ENCODE measurements around the gene NEK7. TPM values are rescaled to one million over a fixed set of nuclear protein-coding genes. Genes with fewer than 3 reads are reported as not detected.

Gene NEK7
- total and polyA plus RNA-seq, 9 of the 15 experiments (the other 6 are each of a cell fraction or from before 2014, with no cell fraction given), result 8.5 to 37.3 (median 27.7) TPM

DNA sequence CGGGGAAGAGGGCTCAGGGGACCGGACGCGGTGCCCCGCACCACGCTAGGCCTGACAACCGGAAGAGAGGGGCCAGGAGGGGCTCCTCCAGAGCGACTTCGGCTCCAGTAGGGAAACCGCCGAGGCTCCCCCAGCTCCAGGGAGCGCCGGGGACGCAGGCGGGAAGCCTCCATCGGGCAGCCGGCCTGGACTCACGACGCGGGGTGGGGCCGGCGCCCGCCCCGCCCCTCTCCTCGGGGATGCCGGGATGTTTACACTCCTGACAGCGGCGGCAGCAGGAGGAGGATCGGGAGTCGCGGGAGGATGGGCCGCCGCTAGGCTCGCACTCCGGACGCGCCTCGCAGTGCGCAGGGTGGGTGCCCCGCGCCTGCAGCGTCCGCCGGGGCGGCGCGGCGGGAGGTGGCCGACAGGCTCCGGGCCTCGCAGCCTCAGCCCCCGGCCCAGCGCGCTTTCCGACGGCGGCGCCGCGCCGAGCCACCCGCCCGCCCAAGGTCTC, at the start of gene NEK7 (continued):
- TF ChIP-seq, protein P1, sequence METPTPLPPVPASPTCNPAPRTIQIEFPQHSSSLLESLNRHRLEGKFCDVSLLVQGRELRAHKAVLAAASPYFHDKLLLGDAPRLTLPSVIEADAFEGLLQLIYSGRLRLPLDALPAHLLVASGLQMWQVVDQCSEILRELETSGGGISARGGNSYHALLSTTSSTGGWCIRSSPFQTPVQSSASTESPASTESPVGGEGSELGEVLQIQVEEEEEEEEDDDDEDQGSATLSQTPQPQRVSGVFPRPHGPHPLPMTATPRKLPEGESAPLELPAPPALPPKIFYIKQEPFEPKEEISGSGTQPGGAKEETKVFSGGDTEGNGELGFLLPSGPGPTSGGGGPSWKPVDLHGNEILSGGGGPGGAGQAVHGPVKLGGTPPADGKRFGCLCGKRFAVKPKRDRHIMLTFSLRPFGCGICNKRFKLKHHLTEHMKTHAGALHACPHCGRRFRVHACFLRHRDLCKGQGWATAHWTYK (CRISPR knock-in tag; IDR thresholded peaks at IDR 0.05), result peak; percentile 64; the same call in 1 of the 2 replicates
- TF ChIP-seq ZNF133 (CRISPR knock-in tag; IDR thresholded peaks at IDR 0.05) (no peak), CBX2 (IDR thresholded peaks at IDR 0.05; ENCODE audit: insufficient read depth, low read length, poor library complexity, severe bottlenecking) (no peak), L3MBTL2 (IDR thresholded peaks at IDR 0.05) (peak; percentile 42; the same call in 1 of the 2 replicates), PHF21A (IDR thresholded peaks at IDR 0.05; ENCODE audit: borderline replicate concordance, low read depth) (no peak), SRF (CRISPR knock-in tag; IDR thresholded peaks at IDR 0.05) (peak in 1 of 2 experiments; percentile 44; a peak in 1 of 4 replicates), PHF8 (IDR thresholded peaks at IDR 0.05; ENCODE audit: borderline replicate concordance, low read length) (peak; percentile 89), NFIC (IDR thresholded peaks at IDR 0.05) (no peak), ZNF644 (tag; IDR thresholded peaks at IDR 0.05; ENCODE audit: low read depth) (no peak), ZSCAN29 (IDR thresholded peaks at IDR 0.05) (no peak; the same call in 1 of the 2 replicates), ZNF140 (CRISPR knock-in tag; IDR thresholded peaks at IDR 0.05) (no peak), GABPB2 (CRISPR knock-in tag; conservative IDR thresholded peaks at IDR 0.05) (no peak), ZNF778 (CRISPR knock-in tag; IDR thresholded peaks at IDR 0.05) (no peak), ZFP30 (CRISPR knock-in tag; IDR thresholded peaks at IDR 0.05; ENCODE audit: borderline replicate concordance) (no peak), ZNF830 (CRISPR knock-in tag; IDR thresholded peaks at IDR 0.05) (no peak), ZBTB17 (CRISPR knock-in tag; IDR thresholded peaks at IDR 0.05) (no peak), TAF7 (tag; IDR thresholded peaks at IDR 0.05) (no peak), ZNF217 (CRISPR knock-in tag; IDR thresholded peaks at IDR 0.05) (no peak), ZFP1 (CRISPR knock-in tag; IDR thresholded peaks at IDR 0.05) (no peak), ZNF695 (CRISPR knock-in tag; IDR thresholded peaks at IDR 0.05) (no peak)
- TF ChIP-seq, protein P2, sequence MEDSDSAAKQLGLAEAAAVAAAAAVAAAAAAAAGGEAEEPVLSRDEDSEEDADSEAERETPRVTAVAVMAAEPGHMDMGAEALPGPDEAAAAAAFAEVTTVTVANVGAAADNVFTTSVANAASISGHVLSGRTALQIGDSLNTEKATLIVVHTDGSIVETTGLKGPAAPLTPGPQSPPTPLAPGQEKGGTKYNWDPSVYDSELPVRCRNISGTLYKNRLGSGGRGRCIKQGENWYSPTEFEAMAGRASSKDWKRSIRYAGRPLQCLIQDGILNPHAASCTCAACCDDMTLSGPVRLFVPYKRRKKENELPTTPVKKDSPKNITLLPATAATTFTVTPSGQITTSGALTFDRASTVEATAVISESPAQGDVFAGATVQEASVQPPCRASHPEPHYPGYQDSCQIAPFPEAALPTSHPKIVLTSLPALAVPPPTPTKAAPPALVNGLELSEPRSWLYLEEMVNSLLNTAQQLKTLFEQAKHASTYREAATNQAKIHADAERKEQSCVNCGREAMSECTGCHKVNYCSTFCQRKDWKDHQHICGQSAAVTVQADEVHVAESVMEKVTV (CRISPR knock-in tag; IDR thresholded peaks at IDR 0.05), result no peak
- TF ChIP-seq, protein P3, sequence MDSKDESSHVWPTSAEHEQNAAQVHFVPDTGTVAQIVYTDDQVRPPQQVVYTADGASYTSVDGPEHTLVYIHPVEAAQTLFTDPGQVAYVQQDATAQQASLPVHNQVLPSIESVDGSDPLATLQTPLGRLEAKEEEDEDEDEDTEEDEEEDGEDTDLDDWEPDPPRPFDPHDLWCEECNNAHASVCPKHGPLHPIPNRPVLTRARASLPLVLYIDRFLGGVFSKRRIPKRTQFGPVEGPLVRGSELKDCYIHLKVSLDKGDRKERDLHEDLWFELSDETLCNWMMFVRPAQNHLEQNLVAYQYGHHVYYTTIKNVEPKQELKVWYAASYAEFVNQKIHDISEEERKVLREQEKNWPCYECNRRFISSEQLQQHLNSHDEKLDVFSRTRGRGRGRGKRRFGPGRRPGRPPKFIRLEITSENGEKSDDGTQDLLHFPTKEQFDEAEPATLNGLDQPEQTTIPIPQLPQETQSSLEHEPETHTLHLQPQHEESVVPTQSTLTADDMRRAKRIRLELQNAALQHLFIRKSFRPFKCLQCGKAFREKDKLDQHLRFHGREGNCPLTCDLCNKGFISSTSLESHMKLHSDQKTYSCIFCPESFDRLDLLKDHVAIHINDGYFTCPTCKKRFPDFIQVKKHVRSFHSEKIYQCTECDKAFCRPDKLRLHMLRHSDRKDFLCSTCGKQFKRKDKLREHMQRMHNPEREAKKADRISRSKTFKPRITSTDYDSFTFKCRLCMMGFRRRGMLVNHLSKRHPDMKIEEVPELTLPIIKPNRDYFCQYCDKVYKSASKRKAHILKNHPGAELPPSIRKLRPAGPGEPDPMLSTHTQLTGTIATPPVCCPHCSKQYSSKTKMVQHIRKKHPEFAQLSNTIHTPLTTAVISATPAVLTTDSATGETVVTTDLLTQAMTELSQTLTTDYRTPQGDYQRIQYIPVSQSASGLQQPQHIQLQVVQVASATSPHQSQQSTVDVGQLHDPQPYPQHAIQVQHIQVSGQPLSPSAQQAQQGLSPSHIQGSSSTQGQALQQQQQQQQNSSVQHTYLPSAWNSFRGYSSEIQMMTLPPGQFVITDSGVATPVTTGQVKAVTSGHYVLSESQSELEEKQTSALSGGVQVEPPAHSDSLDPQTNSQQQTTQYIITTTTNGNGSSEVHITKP (IDR thresholded peaks at IDR 0.05; ENCODE audit: partially characterized antibody), result no peak
- TF ChIP-seq, protein P4, sequence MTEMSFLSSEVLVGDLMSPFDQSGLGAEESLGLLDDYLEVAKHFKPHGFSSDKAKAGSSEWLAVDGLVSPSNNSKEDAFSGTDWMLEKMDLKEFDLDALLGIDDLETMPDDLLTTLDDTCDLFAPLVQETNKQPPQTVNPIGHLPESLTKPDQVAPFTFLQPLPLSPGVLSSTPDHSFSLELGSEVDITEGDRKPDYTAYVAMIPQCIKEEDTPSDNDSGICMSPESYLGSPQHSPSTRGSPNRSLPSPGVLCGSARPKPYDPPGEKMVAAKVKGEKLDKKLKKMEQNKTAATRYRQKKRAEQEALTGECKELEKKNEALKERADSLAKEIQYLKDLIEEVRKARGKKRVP (CRISPR knock-in tag; IDR thresholded peaks at IDR 0.05), result no peak
